ENCODE data around the gene CYP19A1.

- no peak for TF ChIP-seq CTCF (IDR thresholded peaks at IDR 0.05)
- TF ChIP-seq POLR2AphosphoS5 (IDR thresholded peaks at IDR 0.05), result no peak
- no peak for TF ChIP-seq POLR2A (IDR thresholded peaks at IDR 0.05)
Observed at GRCh38 chr15:51386029-51386428, 47.6 kb upstream of the CYP19A1 start.
